ENCODE data around the gene RGL4.
A peak's percentile ranks its signal among the peaks of the same experiment; 100 is the strongest.
"Not testable (repeated sequence)": the region's sequence is repeated elsewhere in the genome, so short reads cannot be mapped to it uniquely, and the experiment has no call there.

The RGL4 gene

DNA sequence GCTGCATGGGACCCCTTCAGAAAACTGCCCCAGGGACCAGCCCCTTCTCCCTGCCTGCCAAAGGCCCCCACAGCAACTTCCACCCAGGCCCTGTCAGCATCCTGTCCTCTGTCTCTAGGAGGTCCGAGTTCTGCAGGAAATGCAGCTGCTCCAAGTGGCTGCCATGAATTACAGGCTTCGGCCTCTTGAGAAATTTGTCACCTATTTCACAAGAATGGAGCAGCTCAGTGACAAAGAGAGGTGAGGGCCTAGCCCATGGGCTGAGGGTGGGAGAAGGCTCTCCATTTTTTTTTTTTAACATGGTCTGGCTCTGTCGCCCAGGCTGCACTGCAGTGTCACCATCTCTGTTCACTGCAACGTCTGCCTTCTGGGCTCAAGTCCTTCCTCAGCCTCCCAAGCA, 7.3 kb downstream of the RGL4 start:
- DNase-seq (ENCODE audit: low read depth) = no peak

DNA sequence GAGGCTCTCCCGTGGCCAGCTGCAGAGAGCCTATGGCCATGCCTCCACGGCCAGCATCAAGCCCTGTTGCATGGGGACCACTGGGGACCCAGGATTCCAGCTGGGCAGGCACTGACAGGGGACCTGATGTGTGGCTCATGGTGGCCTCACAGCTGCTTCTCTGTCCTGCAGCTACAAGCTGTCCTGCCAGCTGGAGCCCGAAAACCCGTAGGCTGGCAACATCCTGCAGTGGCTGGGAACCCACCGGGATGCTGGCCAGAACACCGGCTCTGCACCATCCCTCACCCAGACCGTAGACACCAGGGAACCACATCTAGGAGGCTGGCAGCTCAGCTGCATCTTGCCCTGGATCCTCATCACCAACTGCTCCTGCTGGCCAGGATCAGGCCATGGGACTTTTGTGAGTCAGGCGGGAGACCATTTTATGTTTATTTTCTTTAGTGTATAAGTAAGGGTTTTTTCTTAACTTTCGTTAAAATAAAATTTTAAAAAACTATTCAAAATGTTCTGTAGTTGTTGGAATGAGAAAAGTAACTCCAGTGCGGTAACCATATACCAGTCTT, 7.9 kb downstream of the RGL4 start:
- DNase-seq (ENCODE audit: low read depth) = no peak

DNA sequence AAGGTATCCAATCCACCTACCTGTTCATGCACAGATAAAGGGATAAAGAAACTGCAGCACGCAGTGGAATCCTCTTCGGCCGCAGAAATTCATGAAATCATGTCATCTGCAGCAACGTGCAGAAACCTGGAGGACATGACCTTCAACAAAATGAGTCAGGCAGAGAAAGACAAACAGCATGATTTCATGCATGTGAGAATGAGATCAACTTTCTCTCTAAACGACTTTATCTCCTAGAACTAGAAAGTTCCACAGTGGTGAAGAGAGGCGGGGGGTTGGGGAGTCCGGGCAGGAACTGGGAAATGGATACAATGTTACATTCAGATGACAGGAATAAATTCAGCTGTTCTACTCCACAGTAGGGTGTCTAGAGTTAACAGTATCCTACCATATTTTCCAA, 9.9 kb downstream of the RGL4 start:
- DNase-seq (ENCODE audit: low read depth) = no peak

DNA sequence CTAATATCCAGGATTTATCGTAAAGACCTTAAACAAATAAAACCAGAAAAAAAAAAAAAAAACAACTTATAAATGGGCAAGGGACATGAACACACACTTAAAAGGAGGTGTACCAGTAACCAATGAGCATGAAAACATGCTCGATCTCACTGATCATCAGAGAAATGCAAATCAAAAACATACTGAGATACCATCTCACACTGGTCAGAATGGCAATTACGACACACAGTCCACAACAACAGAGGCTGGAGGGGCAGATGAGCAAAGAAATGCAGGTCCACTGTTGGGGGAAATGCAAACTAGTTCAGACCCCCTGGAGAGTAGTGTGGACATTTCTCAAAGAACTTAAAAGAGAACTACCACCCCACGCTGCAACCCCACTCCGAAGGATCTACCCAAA, 13.2 kb downstream of the RGL4 start:
- DNase-seq (ENCODE audit: low read depth) = no peak

DNA sequence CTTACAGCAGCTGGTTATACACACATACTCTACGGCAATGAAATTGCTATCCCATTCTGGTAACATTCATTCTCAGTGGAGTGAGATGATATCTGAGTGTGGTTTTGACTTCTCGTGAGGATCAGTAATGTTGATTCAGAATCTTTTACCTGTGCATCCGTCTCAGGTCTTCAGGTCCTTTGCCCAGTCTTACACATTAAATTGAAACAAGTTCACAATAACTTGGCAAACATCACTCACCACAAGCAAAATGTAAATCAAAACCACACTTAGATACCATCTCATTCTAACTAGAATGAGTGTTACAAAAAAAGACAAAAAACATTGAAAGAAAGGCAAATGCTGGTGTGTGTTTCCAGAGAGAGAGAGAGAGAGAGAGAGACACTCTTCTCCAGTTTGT, 14.0 kb downstream of the RGL4 start:
- DNase-seq (ENCODE audit: low read depth) = no peak

DNA sequence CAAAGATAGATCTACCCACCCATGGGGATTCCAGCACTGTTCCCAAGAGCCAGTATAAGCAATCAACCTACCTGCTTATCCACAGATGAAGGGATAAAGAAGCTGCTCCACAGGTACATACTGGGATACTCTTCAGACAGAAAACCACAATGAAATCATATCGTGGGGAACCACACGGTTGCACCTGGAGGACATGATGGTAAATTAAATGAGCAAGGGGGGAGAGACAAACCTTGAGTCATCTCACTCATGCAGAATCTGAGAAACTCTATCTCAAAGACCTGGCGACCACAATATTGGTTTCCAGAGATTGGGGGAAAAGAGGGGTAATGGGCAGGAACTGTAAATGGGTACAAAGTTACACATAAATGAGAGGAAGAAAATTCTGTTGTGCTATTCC, 14.5 kb downstream of the RGL4 start:
- no peak for DNase-seq (ENCODE audit: low read depth)

DNA sequence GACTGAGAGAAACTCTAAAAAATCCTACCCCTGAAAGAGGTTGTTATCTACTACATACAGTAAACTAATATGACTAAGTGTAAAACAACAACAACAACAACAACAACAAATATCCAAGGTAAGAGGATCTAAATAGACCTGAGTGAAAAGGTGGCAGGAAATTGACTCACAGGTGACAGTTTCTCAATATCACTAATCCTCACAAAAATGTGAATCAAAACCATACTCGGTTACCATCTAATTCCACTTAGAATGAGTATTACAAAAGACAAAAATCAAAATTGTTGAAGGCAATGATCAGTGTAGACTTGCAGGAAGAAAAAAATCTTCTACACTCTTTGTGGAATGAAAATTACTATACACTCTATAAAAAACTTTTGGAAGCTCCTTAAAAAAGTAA, 17.5 kb downstream of the RGL4 start:
- no peak for DNase-seq (ENCODE audit: low read depth)

DNA sequence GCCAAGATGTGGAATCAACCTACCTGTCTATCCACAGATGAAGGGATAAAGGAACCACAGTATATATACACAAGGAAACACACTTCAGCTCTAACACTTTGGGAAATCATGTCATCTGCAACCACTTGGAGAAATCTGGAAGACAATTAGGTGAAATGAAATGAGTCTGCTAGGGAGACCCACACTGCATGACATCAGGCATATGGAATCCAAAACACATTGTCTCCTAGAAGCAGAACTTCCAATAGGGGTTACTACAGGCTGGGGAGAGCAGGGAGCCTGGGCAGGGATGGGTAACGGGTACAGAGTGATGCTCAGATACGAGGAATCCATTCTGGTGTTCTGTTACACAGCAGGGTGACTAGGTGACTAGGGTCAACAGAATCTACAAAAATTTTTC, 18.3 kb downstream of the RGL4 start:
- no peak for DNase-seq (ENCODE audit: low read depth)

DNA sequence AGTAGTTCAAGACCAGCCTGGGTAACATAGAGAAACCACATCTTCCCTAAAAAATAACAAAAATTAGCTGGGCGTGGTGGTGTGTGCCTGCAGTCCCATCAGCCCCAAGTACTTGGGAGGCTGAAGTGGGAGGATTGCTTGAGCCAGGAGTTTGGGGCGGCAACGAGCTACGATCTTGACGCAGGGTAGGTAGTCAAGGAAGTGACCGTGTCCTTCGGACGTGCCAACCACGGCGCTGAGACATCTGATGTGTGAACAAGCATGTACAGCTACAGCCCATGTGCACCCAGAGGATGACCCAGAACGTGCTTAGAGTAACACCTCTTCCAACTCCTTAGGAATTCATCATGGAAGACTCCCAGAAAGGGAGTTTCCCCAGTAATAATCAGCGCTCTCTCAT, 21.4 kb downstream of the RGL4 start:
- no peak for DNase-seq (ENCODE audit: low read depth)

DNA sequence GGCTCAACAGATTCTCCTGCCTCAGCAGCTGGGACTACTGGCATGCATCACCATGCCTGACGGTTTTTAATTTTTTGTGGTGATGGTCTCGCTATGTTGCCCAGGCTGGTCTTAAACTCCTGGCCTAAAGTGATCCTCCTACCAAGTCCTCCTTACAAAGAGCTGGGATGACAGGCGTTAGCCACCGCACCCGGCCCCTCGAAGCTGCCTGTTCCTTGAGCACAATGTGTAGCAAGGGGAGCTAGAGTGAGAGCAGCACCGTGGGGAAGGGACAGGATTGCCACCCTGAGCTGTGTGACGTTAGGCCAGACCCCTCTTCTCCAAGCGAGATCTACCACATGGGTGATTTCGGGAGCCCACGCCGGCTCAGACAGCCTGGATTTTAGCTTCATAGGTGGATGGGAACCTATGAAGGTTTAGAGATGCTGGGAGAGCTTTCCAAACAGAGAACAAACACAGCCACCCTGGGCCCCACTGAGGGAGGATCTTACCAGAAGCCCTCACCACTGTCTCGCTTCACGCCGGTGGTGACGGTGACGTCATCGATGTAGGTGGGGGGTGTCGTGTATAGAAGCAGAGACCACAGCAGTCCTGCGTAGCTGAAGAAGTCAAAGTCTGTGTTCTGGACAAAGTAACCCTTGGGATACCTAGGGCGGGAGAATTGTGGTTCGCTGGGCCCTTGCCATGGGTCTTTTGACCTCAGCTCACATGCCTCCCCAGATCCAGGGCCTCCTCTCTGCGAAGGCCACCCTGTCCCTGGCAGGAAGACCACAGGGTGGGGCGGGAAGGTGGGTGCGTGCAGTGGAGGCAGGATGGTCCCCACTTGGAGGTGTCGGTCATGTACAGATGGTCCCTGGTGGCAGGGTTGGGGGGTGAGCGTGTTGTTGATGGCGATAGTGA, 23.1 kb downstream of the RGL4 start:
- no peak for DNase-seq (ENCODE audit: low read depth)

DNA sequence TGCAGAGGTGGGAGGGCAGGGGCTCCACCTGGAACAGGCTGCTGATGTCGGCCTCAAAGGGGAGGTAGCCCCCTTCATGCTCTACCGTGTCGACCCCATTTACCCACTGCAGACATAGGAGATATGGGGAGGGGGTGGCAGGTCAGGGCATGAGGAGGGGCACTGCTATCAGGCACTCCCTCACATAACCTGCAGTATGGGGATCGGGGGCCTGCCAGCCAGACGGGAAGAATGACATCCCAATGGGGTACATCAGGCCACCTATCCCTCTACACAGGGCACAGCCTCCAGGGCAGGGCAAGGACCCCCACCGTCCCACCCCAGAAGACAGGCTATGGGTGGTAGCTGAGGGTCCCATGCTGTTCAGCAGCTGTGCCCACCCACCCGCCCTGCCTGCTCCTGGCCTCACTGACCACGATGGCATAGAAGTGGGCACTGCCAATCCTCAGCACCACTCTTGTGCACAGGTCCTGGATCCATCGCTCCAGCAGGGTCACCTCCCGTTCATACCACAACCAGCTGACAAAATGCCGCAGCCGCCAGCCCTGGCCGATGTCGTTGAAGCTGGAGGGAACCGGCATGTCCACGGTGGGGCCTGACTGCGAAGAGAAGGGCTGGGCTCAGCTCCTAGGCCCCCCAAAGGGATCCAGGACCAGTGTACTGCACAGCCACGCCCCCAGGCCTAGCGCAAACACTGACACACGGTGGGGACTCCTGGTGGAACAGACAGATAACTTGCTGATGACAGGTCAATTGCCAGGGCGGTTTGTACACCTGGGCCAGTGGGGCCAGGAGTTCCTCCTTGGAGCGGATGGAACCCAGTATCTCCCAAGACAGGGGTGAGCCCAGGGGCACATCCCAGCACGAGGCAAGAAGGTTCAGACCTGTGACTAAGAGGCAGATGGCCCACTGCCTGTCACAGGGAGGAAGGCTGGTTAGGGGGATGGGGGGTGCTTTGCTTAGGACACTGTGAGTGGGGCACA, 24.1 kb downstream of the RGL4 start:
- no peak for DNase-seq (ENCODE audit: low read depth)

DNA sequence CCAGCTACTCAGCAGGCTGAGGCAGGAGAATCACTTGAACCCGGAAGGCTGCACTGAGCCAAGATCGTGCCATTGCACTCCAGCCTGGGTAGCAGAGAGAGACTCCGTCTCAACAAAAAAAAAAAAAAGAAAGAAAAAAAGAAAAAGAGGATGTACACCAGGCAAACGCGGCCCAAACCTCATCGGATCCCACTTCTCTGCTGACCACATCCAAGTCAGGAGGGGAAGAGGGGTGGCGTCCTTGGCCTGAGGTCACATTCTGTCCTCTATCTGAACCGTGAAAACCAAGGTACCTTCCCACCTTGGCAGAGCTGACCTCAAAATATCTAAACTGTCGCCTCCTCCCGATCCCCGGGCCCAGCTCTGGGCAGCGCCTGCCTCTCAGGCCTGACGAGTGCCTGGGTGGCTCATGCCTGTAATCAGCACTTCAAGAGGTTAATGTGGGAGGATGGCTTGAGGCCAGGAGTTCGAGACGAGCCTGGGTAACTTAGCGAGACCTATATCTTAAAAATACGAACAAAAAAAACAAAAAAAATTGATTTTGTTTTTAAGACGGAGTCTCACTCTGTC, 25.1 kb downstream of the RGL4 start:
- DNase-seq (ENCODE audit: low read depth) = no peak

DNA sequence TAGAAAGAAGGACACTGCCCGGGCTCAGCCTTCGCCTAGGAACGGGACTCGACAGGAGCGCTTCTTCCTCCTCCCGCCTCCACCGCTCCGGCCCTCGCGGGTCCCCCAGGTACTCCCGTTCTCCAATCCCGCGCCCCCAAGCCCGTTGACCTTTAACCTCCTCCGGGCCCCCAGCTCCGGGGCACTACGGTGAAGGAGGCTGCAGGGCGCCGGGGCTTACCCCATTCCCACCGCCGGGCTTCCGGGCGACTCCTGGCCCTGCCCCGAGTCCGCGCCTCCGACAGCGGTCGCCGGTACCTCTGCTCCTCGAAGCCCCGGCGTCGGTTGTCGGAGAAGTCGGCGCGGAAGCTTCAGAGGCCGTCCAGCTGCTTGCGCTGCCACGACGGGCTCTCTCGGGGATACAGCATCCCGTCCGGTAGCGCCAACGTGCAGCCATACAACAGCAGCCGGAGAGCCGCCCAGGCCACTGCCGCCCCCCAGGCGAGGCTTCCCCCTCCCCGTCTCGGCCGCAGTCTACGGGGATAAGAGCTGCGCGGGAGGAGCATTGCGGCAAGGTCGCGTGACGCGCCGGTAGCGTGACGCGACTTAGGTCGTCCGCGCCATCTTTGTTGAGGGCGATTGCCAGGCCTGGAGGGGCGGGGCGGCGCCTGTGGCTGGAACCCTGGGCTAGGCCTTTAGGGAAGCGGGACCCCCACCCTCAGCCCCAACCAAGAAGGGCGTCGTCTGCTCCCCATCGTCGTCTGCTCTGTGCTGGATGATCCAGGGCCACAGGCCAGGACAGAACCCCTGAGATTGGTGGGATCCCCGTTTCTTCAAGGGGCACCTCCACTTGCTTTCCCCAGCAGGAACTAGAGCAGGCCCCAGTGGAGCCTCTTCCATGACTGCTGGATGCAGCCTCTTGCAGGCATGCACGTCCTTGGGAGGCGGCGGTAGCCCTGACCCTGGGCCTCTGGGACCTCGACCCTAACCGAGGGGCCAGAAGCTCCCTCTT, 26.3 kb downstream of the RGL4 start:
- peak; percentile 71 for DNase-seq (ENCODE audit: low read depth)

DNA sequence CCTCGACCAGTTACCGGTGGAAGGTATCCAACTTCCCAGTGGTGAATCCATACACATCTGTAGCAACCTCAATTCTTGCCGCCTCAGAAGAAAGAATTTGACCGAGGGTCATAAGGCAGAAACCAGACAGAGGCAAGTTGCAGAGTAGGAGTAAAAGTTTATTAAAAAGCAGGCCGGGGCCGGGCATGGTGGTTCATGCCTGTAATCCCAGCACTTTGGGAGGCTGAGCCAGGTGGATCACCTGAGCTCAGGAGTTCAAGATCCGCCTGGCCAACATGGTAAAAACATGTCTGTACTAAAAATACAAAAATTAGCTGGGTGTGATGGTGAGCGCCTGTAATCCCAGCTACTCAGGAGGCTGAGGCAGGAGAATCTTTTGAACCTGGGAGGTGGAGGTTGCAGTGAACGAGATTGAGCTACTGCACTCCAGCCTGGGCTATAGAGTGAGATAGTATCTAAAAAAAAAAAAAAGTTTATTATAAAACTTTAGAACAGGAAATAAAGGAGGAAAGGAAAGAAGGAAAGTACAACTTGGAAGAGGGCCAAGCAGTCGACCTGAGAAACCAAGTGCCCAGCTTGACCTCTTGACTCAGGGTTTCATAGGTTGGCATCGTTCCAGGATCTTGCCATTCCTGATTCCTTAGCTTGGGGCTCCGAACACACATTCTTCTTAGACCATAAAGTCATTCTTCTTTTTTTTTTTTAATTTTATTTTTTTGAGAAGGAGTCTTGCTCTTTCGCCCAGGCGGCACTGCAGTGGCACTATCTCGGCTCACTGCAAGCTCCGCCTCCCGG, 27.8 kb downstream of the RGL4 start:
- DNase-seq (ENCODE audit: low read depth) = no peak

DNA sequence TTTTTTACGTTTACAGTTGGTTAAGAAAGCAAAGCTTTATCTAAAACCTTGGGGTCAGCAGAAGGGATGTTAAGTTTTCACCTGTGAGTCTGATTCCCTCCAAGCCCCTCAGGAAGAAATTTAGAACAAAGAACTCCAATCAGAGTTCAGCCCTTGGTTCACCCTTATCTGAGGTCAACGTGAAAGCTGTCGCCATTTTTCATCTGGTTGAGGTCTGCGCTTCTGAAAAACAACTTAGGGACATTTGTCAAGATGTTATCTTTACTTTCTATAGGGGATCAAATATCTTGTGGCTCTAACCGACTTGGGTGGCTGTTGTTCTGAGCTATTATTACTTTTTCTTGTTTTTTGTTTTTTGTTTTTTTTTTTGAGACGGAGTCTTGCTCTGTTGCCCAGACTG, 30.0 kb downstream of the RGL4 start:
- no peak for DNase-seq (ENCODE audit: low read depth)

DNA sequence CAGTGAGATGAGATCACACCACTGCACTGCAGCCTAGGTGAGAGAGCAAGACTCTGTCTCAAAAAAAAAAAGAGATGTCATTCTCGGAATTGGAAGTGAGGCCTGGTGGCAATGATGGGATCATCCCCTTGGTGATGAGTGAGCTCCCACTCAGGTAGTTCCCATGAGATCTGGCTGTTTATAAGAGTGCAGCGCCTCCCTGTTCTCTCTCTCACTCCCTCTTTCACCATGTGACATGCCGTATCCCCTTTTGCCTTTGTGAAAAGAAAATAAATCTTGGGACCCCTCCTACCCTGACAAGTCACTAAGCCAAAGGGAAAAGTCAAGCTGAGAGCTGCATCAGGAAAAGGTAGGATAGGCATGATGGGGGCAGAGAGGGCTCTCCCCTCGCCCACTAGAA, 31.3 kb downstream of the RGL4 start:
- no peak for DNase-seq (ENCODE audit: low read depth)

DNA sequence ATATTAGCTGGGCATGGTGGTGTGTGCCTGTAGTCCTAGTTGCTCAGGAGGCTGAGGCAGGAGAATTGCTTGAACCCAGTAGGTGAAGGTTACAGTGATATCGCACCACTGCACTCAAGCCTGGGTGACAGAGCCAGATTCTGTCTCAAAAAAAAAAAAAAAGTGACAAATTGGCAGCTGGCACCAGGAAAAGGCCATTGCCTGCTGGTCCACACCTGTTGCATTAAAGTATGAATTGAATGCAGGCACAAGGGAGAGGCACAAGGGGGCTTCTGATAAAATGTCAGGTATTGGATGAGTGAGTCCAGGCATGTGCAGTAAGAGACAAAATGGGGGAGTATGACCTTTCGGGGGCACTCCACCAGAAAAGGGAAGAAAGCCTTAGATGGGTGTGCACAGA, 31.9 kb downstream of the RGL4 start:
- DNase-seq (ENCODE audit: low read depth) = no peak

DNA sequence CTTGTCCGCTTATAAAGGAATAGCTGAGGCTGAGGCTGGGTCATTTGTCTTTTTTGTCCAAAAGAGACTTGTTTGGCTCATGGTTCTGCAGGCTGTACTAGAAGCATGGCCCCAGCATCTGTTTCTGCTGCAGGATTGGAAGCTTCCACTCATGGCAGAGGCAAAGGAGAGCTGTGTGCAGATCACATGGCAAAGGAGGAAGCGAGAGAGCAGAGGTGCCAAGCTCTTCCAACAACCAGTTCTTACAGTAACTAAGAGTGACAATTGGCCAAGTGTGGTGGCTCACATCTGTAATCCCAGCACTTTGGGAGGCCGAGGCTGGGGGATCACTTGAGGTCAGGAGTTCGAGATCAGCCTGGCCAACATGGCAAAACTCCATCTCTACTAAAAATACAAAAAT, 37.3 kb downstream of the RGL4 start:
- DNase-seq (ENCODE audit: low read depth) = not testable (repeated sequence)

DNA sequence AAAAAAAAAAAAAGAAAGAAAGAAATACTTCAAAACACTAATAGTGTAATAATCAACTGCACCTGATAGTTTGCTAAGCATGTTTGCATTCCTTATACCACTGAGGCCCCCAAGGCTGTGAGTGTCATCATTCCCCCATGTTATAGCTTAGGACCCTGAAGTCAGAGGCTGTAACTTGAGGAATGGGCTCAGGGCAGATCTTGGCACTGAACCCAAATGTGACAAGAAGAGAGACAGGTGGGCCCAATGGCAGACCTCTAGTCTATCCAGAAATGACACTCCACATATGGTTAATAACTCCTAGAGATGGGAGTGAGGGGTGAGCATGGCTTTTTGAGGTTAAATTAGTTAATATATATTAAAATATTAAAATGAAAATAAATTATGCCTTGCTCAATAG, 46.9 kb downstream of the RGL4 start:
- DNase-seq (ENCODE audit: low read depth) = no peak
